H1 (cell line): ENCODE results near the gene UGGT2. TPM values are rescaled to one million over a fixed set of nuclear protein-coding genes. Genes with fewer than 3 reads are reported as not detected.

ENCODE experiments used
- CTCF ChIA-PET: fragments of 300-600 bp; sonication (Branson Sonifier 250); formaldehyde crosslinking; loops from one replicate; lab custom pipeline; 2021; ENCODE audit not compliant: partially characterized antibody; lab: Charles Lee
- POLR2A ChIA-PET: fragments of 300-600 bp; sonication (Branson Sonifier 250); formaldehyde crosslinking; loops from one replicate; lab custom pipeline; 2021; ENCODE audit warnings: inconsistent platforms; ENCODE audit not compliant: partially characterized antibody; lab: Charles Lee
- DNase-seq, 2 experiments: peaks; one replicate each; pipeline versions ENCODE4 v3.0.0 to v3.0.0-alpha.2; 2010 to 2022; ENCODE audit warnings: low spot score in 2 of 2, low read depth in 1 of 2, mixed read lengths in 1 of 2
- FAIRE-seq: peaks from 2 replicates; lab custom pipeline; 2011; peaks lifted over from hg19 to GRCh38; lab: Jason Lieb, UNC
- H2AFZ ChIP-seq: 2 replicates; pipeline ENCODE4 v1.8.1; 2012; ENCODE audit warnings: low read length, inconsistent platforms
- H2AK5ac ChIP-seq: 2 replicates; pipeline ENCODE4 v1.6.1; 2013; ENCODE audit warnings: low read depth, low read length
- H2BK120ac ChIP-seq: replicated peaks from 2 replicates; pipeline ENCODE3; 2013; ENCODE audit warnings: low read depth, low read length, inconsistent platforms
- H2BK12ac ChIP-seq: 2 replicates; pipeline ENCODE4 v1.6.1; 2013; ENCODE audit warnings: low read depth, low read length
- H2BK15ac ChIP-seq: 2 replicates; pipeline ENCODE4 v1.6.1; 2013; ENCODE audit warnings: low read length
- H2BK20ac ChIP-seq: 2 replicates; pipeline ENCODE4 v1.6.1; 2013; ENCODE audit warnings: low read length
- H2BK5ac ChIP-seq: 2 replicates; pipeline ENCODE4 v1.6.1; 2013; ENCODE audit warnings: low read depth, low read length
- H3K14ac ChIP-seq: 2 replicates; pipeline ENCODE4 v1.6.1; 2013; ENCODE audit warnings: inconsistent platforms; ENCODE audit not compliant: insufficient read length
- H3K18ac ChIP-seq: 2 replicates; pipeline ENCODE4 v1.6.1; 2013; ENCODE audit warnings: low read length; ENCODE audit errors: extremely low read depth
- H3K23ac ChIP-seq: 2 replicates; pipeline ENCODE4 v1.6.1; 2013; ENCODE audit warnings: inconsistent platforms; ENCODE audit not compliant: insufficient read length
- H3K23me2 ChIP-seq: 2 replicates; pipeline ENCODE4 v1.6.1; 2013; ENCODE audit warnings: low read depth, low read length
- H3K27ac ChIP-seq: 2 replicates; pipeline ENCODE4 v1.6.1; 2011; ENCODE audit warnings: low read depth, low read length, inconsistent platforms
- H3K27me3 ChIP-seq, 4 experiments: replicated peaks in 1 of 4; 1 replicate in 1 of 4; 2 replicates in 3 of 4; pipeline versions ENCODE4 v1.6.1 to v1.8.1; 2011 to 2013; ENCODE audit warnings: low read length in 3 of 4, mild to moderate bottlenecking in 3 of 4, inconsistent platforms in 2 of 4, mixed read lengths in 2 of 4, moderate library complexity in 1 of 4; ENCODE audit not compliant: control insufficient read depth in 3 of 4, insufficient read depth in 3 of 4; ENCODE audit errors: extremely low read depth in 1 of 4
- H3K36me3 ChIP-seq, 4 experiments: 2 replicates each; pipeline versions ENCODE4 v1.6.1 to v1.8.1; 2011 to 2013; ENCODE audit warnings: mild to moderate bottlenecking in 4 of 4, low read length in 3 of 4, moderate library complexity in 2 of 4, control low read depth in 1 of 4, inconsistent platforms in 1 of 4; ENCODE audit not compliant: insufficient read depth in 4 of 4, control insufficient read depth in 2 of 4
- H3K4ac ChIP-seq: replicated peaks from 2 replicates; pipeline ENCODE3; 2013; ENCODE audit warnings: low read length, low read depth, mixed read lengths, inconsistent platforms; ENCODE audit not compliant: insufficient read length
- H3K4me1 ChIP-seq, 4 experiments: replicated peaks in 1 of 4; 1 replicate in 1 of 4; 2 replicates in 3 of 4; pipeline versions ENCODE4 v1.6.1 to v1.8.1; 2011 to 2013; ENCODE audit warnings: low read length in 3 of 4, inconsistent platforms in 2 of 4, mixed read lengths in 1 of 4; ENCODE audit not compliant: insufficient read depth in 4 of 4, control insufficient read depth in 3 of 4
- H3K4me2 ChIP-seq, 2 experiments: 2 replicates each; pipeline versions ENCODE4 v1.6.1 to v1.8.1; 2011 to 2013; ENCODE audit warnings: low read depth in 2 of 2, low read length in 2 of 2, control low read depth in 1 of 2, inconsistent platforms in 1 of 2, mild to moderate bottlenecking in 1 of 2; ENCODE audit not compliant: insufficient read depth in 1 of 2
- H3K4me3 ChIP-seq, 4 experiments: fragments of 200-600, 300-600 bp in 1 of 4; sonication (generic), shearing (Covaris generic), sonication (Bioruptor Twin) in 1 of 4; 2 replicates each; pipeline versions ENCODE4 v1.5.1 to v1.8.1; 2011 to 2016; ENCODE audit warnings: low read length in 4 of 4, low read depth in 3 of 4, control low read depth in 2 of 4, inconsistent platforms in 2 of 4, mild to moderate bottlenecking in 2 of 4, mixed read lengths in 1 of 4, moderate library complexity in 1 of 4; ENCODE audit not compliant: insufficient read depth in 2 of 4; ENCODE audit errors: extremely low read depth in 1 of 4
- H3K56ac ChIP-seq: replicated peaks from 2 replicates; pipeline ENCODE3; 2013; ENCODE audit warnings: low read depth, mild to moderate bottlenecking, mixed read lengths, low read length, inconsistent platforms; ENCODE audit not compliant: insufficient read length
- H3K79me1 ChIP-seq: 2 replicates; pipeline ENCODE4 v1.6.1; 2013; ENCODE audit warnings: low read depth, low read length, control low read depth
- H3K79me2 ChIP-seq, 2 experiments: 2 replicates each; pipeline versions ENCODE4 v1.6.1 to v1.8.1; 2012 to 2013; ENCODE audit warnings: low read length in 2 of 2, mild to moderate bottlenecking in 2 of 2, inconsistent platforms in 1 of 2; ENCODE audit not compliant: insufficient read depth in 2 of 2, control insufficient read depth in 1 of 2
- H3K9ac ChIP-seq, 4 experiments: replicated peaks in 1 of 4; 1 replicate in 1 of 4; 2 replicates in 3 of 4; pipeline versions ENCODE4 v1.6.1 to v1.8.1; 2011 to 2013; ENCODE audit warnings: low read depth in 3 of 4, low read length in 3 of 4, control low read depth in 2 of 4, mild to moderate bottlenecking in 2 of 4, moderate library complexity in 2 of 4, inconsistent platforms in 1 of 4; ENCODE audit errors: extremely low read depth in 1 of 4
- H3K9me3 ChIP-seq, 2 experiments: 2 replicates each; pipeline versions ENCODE4 v1.6.1 to v1.8.1; 2012 to 2013; ENCODE audit warnings: mild to moderate bottlenecking in 2 of 2, moderate library complexity in 2 of 2, control low read depth in 1 of 2, inconsistent platforms in 1 of 2, low read depth in 1 of 2, low read length in 1 of 2, mixed read lengths in 1 of 2; ENCODE audit not compliant: insufficient read depth in 2 of 2
- H4K20me1 ChIP-seq, 2 experiments: replicated peaks in 1 of 2; 2 replicates each; pipeline versions ENCODE3 to v1.8.1; 2011 to 2013; ENCODE audit warnings: inconsistent platforms in 2 of 2, low read length in 2 of 2, mild to moderate bottlenecking in 1 of 2; ENCODE audit not compliant: insufficient read depth in 2 of 2, control insufficient read depth in 1 of 2
- H4K5ac ChIP-seq: 2 replicates; pipeline ENCODE4 v1.6.1; 2013; ENCODE audit warnings: low read length, low read depth, mixed read lengths, inconsistent platforms; ENCODE audit not compliant: insufficient read length
- H4K8ac ChIP-seq: 2 replicates; pipeline ENCODE4 v1.8.0; 2013; ENCODE audit warnings: mild to moderate bottlenecking, moderate library complexity, low read length, inconsistent platforms; ENCODE audit not compliant: insufficient read depth; ENCODE audit errors: extremely low read depth
- H4K91ac ChIP-seq: replicated peaks from 2 replicates; pipeline ENCODE3; 2013; ENCODE audit warnings: low read length, mixed read lengths, inconsistent platforms; ENCODE audit not compliant: insufficient read length
- ATF3 ChIP-seq: IDR thresholded peaks from 2 replicates; pipeline ENCODE4 v1.6.1; 2011; ENCODE audit warnings: low read depth, mild to moderate bottlenecking, low read length; ENCODE audit not compliant: insufficient read depth
- CEBPB ChIP-seq: IDR thresholded peaks from 2 replicates; pipeline ENCODE4 v1.6.1; 2012; ENCODE audit warnings: low read depth, low read length
- CREB1 ChIP-seq: IDR thresholded peaks from 2 replicates; pipeline ENCODE4 v1.6.1; 2012; ENCODE audit warnings: inconsistent platforms
- EGR1 ChIP-seq: IDR thresholded peaks from 2 replicates; pipeline ENCODE4 v1.6.1; 2011; ENCODE audit warnings: low read depth, low read length, borderline replicate concordance
- JUND ChIP-seq: IDR thresholded peaks from 2 replicates; pipeline ENCODE4 v1.6.1; 2011; ENCODE audit warnings: mild to moderate bottlenecking, improper control_type of control experiment, low read length
- RBBP5 ChIP-seq: IDR thresholded peaks from 2 replicates; pipeline ENCODE4 v1.7.1; 2012; ENCODE audit warnings: low read depth, mild to moderate bottlenecking, inconsistent platforms, low read length, moderate library complexity, borderline replicate concordance
- RFX5 ChIP-seq: IDR thresholded peaks from 2 replicates; pipeline ENCODE4 v1.6.1; 2011; ENCODE audit warnings: low read depth, low read length, improper control_type of control experiment, borderline replicate concordance
- RNF2 ChIP-seq: fragments of 200-900, 300-1000 bp; sonication (generic); IDR thresholded peaks from 2 replicates; pipeline ENCODE4 v1.7.1; 2016; ENCODE audit warnings: borderline replicate concordance, low read depth, mild to moderate bottlenecking, antibody characterized with exemption, low read length; ENCODE audit not compliant: poor library complexity, severe bottlenecking; ENCODE audit errors: missing control alignments
- SIN3A ChIP-seq, 2 experiments: IDR thresholded peaks in 1 of 2; conservative IDR thresholded peaks in 1 of 2; 2 replicates each; pipeline ENCODE4 v1.6.1; 2011 to 2012; ENCODE audit warnings: low read length in 2 of 2, improper control_type of control experiment in 1 of 2, low read depth in 1 of 2, mild to moderate bottlenecking in 1 of 2
- SUZ12 ChIP-seq: fragments of 200-600 bp; sonication (generic); IDR thresholded peaks from 2 replicates; pipeline ENCODE4 v1.6.1; 2012; ENCODE audit warnings: mild to moderate bottlenecking, inconsistent platforms, low read length, moderate library complexity, mixed read lengths
- TBP ChIP-seq: IDR thresholded peaks from 2 replicates; pipeline ENCODE4 v1.6.1; 2011; ENCODE audit warnings: low read depth, low read length, improper control_type of control experiment
- YY1 ChIP-seq: IDR thresholded peaks from 2 replicates; pipeline ENCODE4 v1.6.1; 2011; ENCODE audit warnings: low read depth, mild to moderate bottlenecking, low read length
- ZNF274 ChIP-seq: IDR thresholded peaks from 2 replicates; pipeline ENCODE4 v1.7.0; 2012; ENCODE audit warnings: low read length, borderline replicate concordance; ENCODE audit errors: extremely low read depth
- WGBS, 2 experiments: shearing (Covaris generic) in 1 of 2; methylation state at CpG; one replicate each; pipeline versions ENCODE4 v1.1.6 to v1.1.7; 2013 to 2015; ENCODE audit warnings: low lambda C conversion rate in 2 of 2, mixed read lengths in 2 of 2, inconsistent platforms in 1 of 2, low coverage in 1 of 2, missing lambda C conversion rate in 1 of 2; ENCODE audit not compliant: insufficient replicate concordance in 2 of 2, insufficient coverage in 1 of 2, insufficient read length in 1 of 2; ENCODE audit errors: extremely low coverage in 1 of 2, missing lambda C conversion rate in 1 of 2; 5-methylcytosine and 5-hydroxymethylcytosine counted together
- polyA plus RNA-seq, 7 experiments: library from polyadenylated mRNA; depleted of rRNA in 3 of 7; stranded (reverse) in 5 of 7; unstranded in 2 of 7; fragments of >200 nt in 5 of 7; fragments of 200-250 nt in 2 of 7; gene quantifications; 1 replicate in 5 of 7; 2 replicates in 1 of 7; 4 replicates in 1 of 7; pipeline versions ENCODE4 v1.2.1 to v1.2.3, GENCODE V29; 2011 to 2013; ENCODE audit warnings: missing spikeins in 2 of 7, mixed read lengths in 2 of 7
- total RNA-seq: library from RNA; stranded (reverse); fragmentation: NEBNext Ultra II Directional; extraction: Animal tissue kit (Norgen Biotek cat#: 25700); gene quantifications from 2 replicates; pipeline ENCODE4 v1.2.1, GENCODE V29; 2021

UGGT2 gene
- total and polyA plus RNA-seq, 2 of the 8 experiments (the other 6 are each of a cell fraction or from before 2014, with no cell fraction given): 5.9 to 25.1 TPM

- no peaks in the 10 kb centered on the region for H3K79me1 ChIP-seq
- no peaks in the 10 kb centered on the region for H3K79me2 ChIP-seq
- H3K27me3 ChIP-seq: no peaks in the 10 kb centered on the region
- FAIRE-seq (no peak), DNase-seq (no peak)
- no peak overlapping the region for H2BK12ac ChIP-seq
- no peak overlapping the region for H3K4ac ChIP-seq
- H3K56ac ChIP-seq: no peak overlapping the region
- H3K23ac ChIP-seq: no peak overlapping the region
- H3K4me2 ChIP-seq: no peak overlapping the region
- no peak overlapping the region for H2BK15ac ChIP-seq
- H3K4me1 ChIP-seq: no peaks in the 10 kb centered on the region
- H4K8ac ChIP-seq: no peak overlapping the region
- TF ChIP-seq YY1 (no peak), CEBPB (peak; percentile 93), SIN3A (conservative IDR thresholded peaks at IDR 0.05 in 1 of 2, IDR thresholded peaks at IDR 0.05 in 1 of 2; ENCODE audit: low read depth in 1 of 2, low read length in 2 of 2) (no peak), RNF2 (no peak), EGR1 (no peak), RFX5 (no peak), SUZ12 (no peak), ZNF274 (no peak), JUND (peak; percentile 68), CREB1 (no peak), RBBP5 (no peak), ATF3 (peak; percentile 37; the same call in 1 of the 2 replicates), TBP (no peak)
- no peaks in the 10 kb centered on the region for H4K20me1 ChIP-seq
- H2BK120ac ChIP-seq: no peak overlapping the region
- H3K14ac ChIP-seq: no peak overlapping the region
- H2BK20ac ChIP-seq: no peak overlapping the region
- no peak overlapping the region for H3K18ac ChIP-seq
- peak overlapping the region; percentile 32 for H4K5ac ChIP-seq
- no peak overlapping the region for H2AK5ac ChIP-seq
- H2BK5ac ChIP-seq: peak overlapping the region; percentile 17; the same call in 1 of the 2 replicates
- H3K36me3 ChIP-seq: peaks cover 0 to 3% (median 0%) of the 10 kb centered on the region in 4 experiments; a peak in 1 of 8 replicates
- no peaks in the 10 kb centered on the region for H3K9me3 ChIP-seq
- 92% methylated on average over 5 of the region's 5 CpGs; no CpG with 5 or more reads in 1 of the 2 experiments for WGBS, 2 experiments
- H4K91ac ChIP-seq: no peak overlapping the region
- no peak overlapping the region; the same call in 1 of the 2 replicates for H3K27ac ChIP-seq
- ChIA-PET POLR2A (interaction anchor here (0.5 kb wide), 1 partner anchor 31 kb away, joined by 3 read pairs; no protein-coding TSS in a partner anchor), CTCF (interaction anchor here (0.9 to 1.5 kb wide), 4 partner anchors 9 to 376 kb away, joined by 3 to 5 read pairs (median 4); no protein-coding TSS in a partner anchor)
- H3K4me3 ChIP-seq: no peak overlapping the region
- H3K9ac ChIP-seq: no peak overlapping the region
- no peaks in the 10 kb centered on the region for H3K23me2 ChIP-seq
- no peak overlapping the region for H2AFZ ChIP-seq
These were observed 297.1 kb downstream of the UGGT2 start for GRCh38 chr13:95756072-95756471.
